HCT116 (cell line): ENCODE measurements around the gene SGPP2. TPM values are rescaled to one million over a fixed set of nuclear protein-coding genes. Genes with fewer than 3 reads are reported as not detected.

ENCODE experiments used
- ATAC-seq: fragments of 200-7000 bp; cut with Tn5 transposase; 2 replicates; pipeline ENCODE4 v1.9.1; 2020; ENCODE audit warnings: mild to moderate bottlenecking, moderate library complexity
- BruUV-seq: library from RNA; stranded (reverse); fragments of 400-500 nt; replicated peaks from 2 replicates; lab custom pipeline; 2021; lab: Mats Ljungman, UMichigan
- CTCF ChIA-PET: fragments of 300-600 bp; sonication (Branson Sonifier 250); formaldehyde crosslinking; loops from one replicate; lab custom pipeline; 2021; ENCODE audit warnings: antibody characterized with exemption; lab: Charles Lee
- POLR2A ChIA-PET: fragments of 300-600, 350-600 bp; sonication (Branson Sonifier 250); formaldehyde crosslinking; loops from one replicate; lab custom pipeline; 2021; ENCODE audit warnings: antibody characterized with exemption; lab: Charles Lee
- RAD21 ChIA-PET, 2 experiments: fragments of 300-600 bp; sonication (Branson Sonifier 250); formaldehyde crosslinking; loops; one replicate each; lab custom pipeline; 2023; ENCODE audit warnings: low total read pairs in 2 of 2; ENCODE audit not compliant: uncharacterized antibody in 2 of 2, unreplicated experiment in 2 of 2, low non-redundant PET in 1 of 2; lab: Charles Lee
- DNase-seq: peaks from one replicate; pipeline ENCODE4 v3.0.0-alpha.2; 2010; ENCODE audit warnings: low read depth, low spot score
- H2AFZ ChIP-seq: fragments of 200-600 bp; shearing (Covaris generic), sonication (generic); 2 replicates; pipeline ENCODE4 v1.6.1; 2017; ENCODE audit warnings: low read depth, mixed run types, mixed read lengths, antibody characterized with exemption, low read length; ENCODE audit not compliant: poor library complexity, severe bottlenecking
- H3K27ac ChIP-seq: 2 replicates; pipeline ENCODE4 v1.5.1; 2012; ENCODE audit warnings: low read depth, low read length
- H3K27me3 ChIP-seq: fragments of 200-600 bp; sonication (generic); 2 replicates; pipeline ENCODE4 v1.6.1; 2016; ENCODE audit warnings: mixed run types, low read length, mixed read lengths; ENCODE audit not compliant: insufficient read depth
- H3K36me3 ChIP-seq, 2 experiments: fragments of 200-500 bp in 1 of 2; fragments of 200-600 bp in 1 of 2; sonication (Bioruptor generic) in 1 of 2; sonication (generic) in 1 of 2; 2 replicates each; pipeline versions ENCODE4 v1.5.1 to v1.6.1; 2014 to 2016; ENCODE audit warnings: low read length in 2 of 2, inconsistent platforms in 1 of 2, mixed read lengths in 1 of 2, mixed run types in 1 of 2; ENCODE audit not compliant: insufficient read depth in 2 of 2, control insufficient read depth in 1 of 2
- H3K4me1 ChIP-seq, 2 experiments: fragments of 200-600 bp in 1 of 2; sonication (generic) in 1 of 2; 2 replicates each; pipeline versions ENCODE4 v1.5.1 to v1.6.1; 2012 to 2017; ENCODE audit warnings: low read length in 2 of 2, inconsistent platforms in 1 of 2, mild to moderate bottlenecking in 1 of 2, mixed read lengths in 1 of 2, mixed run types in 1 of 2, moderate library complexity in 1 of 2; ENCODE audit not compliant: insufficient read depth in 2 of 2, control insufficient read depth in 1 of 2
- H3K4me2 ChIP-seq: fragments of 200-600 bp; sonication (generic); 2 replicates; pipeline ENCODE4 v1.6.1; 2017; ENCODE audit warnings: mixed run types, low read length, mixed read lengths
- H3K4me3 ChIP-seq, 2 experiments: fragments of 200-600 bp in 1 of 2; sonication (generic) in 1 of 2; replicated peaks in 1 of 2; 2 replicates each; pipeline ENCODE4 v1.5.1; 2011 to 2016; ENCODE audit warnings: low read length in 2 of 2, control low read depth in 1 of 2, low read depth in 1 of 2, mild to moderate bottlenecking in 1 of 2, mixed read lengths in 1 of 2, mixed run types in 1 of 2
- H3K79me2 ChIP-seq: fragments of 200-600 bp; sonication (generic); 2 replicates; pipeline ENCODE4 v1.6.1; 2017; ENCODE audit warnings: mild to moderate bottlenecking, mixed run types, low read length, moderate library complexity, mixed read lengths; ENCODE audit not compliant: insufficient read depth
- H3K9ac ChIP-seq: fragments of 200-600 bp; sonication (generic); 2 replicates; pipeline ENCODE4 v1.6.1; 2016; ENCODE audit warnings: low read length, mixed read lengths
- H3K9me2 ChIP-seq: fragments of 200-600 bp; sonication (generic), shearing (Covaris generic); 2 replicates; pipeline ENCODE4 v1.6.1; 2017; ENCODE audit warnings: mixed run types, mild to moderate bottlenecking, moderate library complexity; ENCODE audit not compliant: insufficient read depth
- H3K9me3 ChIP-seq, 2 experiments: fragments of 200-500 bp in 1 of 2; fragments of 200-600 bp in 1 of 2; sonication (Bioruptor generic) in 1 of 2; sonication (generic) in 1 of 2; 2 replicates each; pipeline ENCODE4 v1.6.1; 2014 to 2017; ENCODE audit warnings: low read length in 2 of 2, mixed read lengths in 2 of 2, inconsistent platforms in 1 of 2, low read depth in 1 of 2, mild to moderate bottlenecking in 1 of 2, mixed run types in 1 of 2, moderate library complexity in 1 of 2; ENCODE audit not compliant: control insufficient read depth in 1 of 2, insufficient read depth in 1 of 2
- H4K20me1 ChIP-seq: fragments of 200-600 bp; sonication (generic), shearing (Covaris generic); 2 replicates; pipeline ENCODE4 v1.6.1; 2017; ENCODE audit warnings: mixed run types, mild to moderate bottlenecking, moderate library complexity; ENCODE audit not compliant: insufficient read depth
- CEBPB ChIP-seq: IDR thresholded peaks from 2 replicates; pipeline ENCODE4 v1.6.1; 2012; ENCODE audit warnings: low read depth
- SP1 ChIP-seq: IDR thresholded peaks from 2 replicates; pipeline ENCODE4 v1.6.1; 2012; ENCODE audit warnings: low read depth
- TCF7L2 ChIP-seq: IDR thresholded peaks from 2 replicates; pipeline ENCODE4 v1.7.0; 2011; ENCODE audit warnings: borderline replicate concordance, inconsistent platforms; ENCODE audit not compliant: insufficient read depth, insufficient read length; ENCODE audit errors: extremely low read depth
- intact Hi-C: fragments of 100-400 bp; cut with micrococcal nuclease; formaldehyde crosslinking; loops from 2 replicates; pipeline ENCODE4 v1.10.0; 2022
- total RNA-seq: library from RNA; stranded (reverse); gene quantifications from one replicate; pipeline ENCODE4 v1.2.1, GENCODE V29; 2021; ENCODE audit not compliant: unreplicated experiment
- TF ChIP-seq, protein P1 (sequence below): IDR thresholded peaks from 2 replicates; pipeline ENCODE4 v1.6.1; 2012; ENCODE audit warnings: low read depth
- TF ChIP-seq, protein P2 (sequence below): IDR thresholded peaks from 2 replicates; pipeline ENCODE4 v1.6.1; 2012

Gene SGPP2
- total RNA-seq, 1 experiment from 2014 or later: 1.6 TPM

- TF ChIP-seq, protein P1, sequence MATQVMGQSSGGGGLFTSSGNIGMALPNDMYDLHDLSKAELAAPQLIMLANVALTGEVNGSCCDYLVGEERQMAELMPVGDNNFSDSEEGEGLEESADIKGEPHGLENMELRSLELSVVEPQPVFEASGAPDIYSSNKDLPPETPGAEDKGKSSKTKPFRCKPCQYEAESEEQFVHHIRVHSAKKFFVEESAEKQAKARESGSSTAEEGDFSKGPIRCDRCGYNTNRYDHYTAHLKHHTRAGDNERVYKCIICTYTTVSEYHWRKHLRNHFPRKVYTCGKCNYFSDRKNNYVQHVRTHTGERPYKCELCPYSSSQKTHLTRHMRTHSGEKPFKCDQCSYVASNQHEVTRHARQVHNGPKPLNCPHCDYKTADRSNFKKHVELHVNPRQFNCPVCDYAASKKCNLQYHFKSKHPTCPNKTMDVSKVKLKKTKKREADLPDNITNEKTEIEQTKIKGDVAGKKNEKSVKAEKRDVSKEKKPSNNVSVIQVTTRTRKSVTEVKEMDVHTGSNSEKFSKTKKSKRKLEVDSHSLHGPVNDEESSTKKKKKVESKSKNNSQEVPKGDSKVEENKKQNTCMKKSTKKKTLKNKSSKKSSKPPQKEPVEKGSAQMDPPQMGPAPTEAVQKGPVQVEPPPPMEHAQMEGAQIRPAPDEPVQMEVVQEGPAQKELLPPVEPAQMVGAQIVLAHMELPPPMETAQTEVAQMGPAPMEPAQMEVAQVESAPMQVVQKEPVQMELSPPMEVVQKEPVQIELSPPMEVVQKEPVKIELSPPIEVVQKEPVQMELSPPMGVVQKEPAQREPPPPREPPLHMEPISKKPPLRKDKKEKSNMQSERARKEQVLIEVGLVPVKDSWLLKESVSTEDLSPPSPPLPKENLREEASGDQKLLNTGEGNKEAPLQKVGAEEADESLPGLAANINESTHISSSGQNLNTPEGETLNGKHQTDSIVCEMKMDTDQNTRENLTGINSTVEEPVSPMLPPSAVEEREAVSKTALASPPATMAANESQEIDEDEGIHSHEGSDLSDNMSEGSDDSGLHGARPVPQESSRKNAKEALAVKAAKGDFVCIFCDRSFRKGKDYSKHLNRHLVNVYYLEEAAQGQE: no peak
- no peak for TF ChIP-seq CEBPB
- no peak for TF ChIP-seq TCF7L2
- TF ChIP-seq SP1: no peak
- TF ChIP-seq, all 23 proteins: peak for 0
These were observed 145.5 kb downstream of the SGPP2 start (continued) for GRCh38 chr2:222569826-222570225.

DNA sequence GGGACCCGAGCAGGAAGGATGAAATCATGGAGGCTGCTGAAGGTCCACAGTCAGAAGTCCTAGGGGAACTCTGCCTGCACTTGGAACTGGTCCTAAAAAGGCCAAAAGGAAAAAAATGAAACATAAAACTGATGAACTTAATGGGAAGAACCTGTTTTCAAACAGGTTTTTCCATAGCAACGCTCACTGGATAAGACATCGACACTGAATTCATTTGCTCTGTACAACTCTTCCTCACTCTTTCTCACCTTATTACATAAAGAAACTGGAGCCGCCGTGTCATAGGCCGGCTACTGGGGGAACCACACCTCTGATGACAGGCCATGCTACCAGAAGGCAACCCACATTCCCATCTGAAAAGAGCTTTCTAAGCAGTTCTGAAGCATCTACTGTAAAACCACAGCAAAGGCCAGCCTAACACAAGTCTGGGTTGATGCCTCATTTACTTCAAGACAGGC, 147.9 kb downstream of the SGPP2 start:
- no peaks in the 10 kb centered on the region for H3K79me2 ChIP-seq
- no peak overlapping the region for H3K4me2 ChIP-seq
- H3K9me2 ChIP-seq: no peaks in the 10 kb centered on the region
- H3K27me3 ChIP-seq: no peaks in the 10 kb centered on the region
- CTCF ChIA-PET: interaction anchor here (1.6 kb wide), 1 partner anchor 11 kb away, joined by 7 read pairs; no protein-coding TSS in a partner anchor
- intact Hi-C loops: no loop called here
- H3K36me3 ChIP-seq: peaks cover 6 to 14% of the 10 kb centered on the region in 2 experiments; a peak in 3 of 4 replicates
- no peak overlapping the region for H3K27ac ChIP-seq
- POLR2A ChIA-PET: no interaction called here
- no peak overlapping the region for H3K4me3 ChIP-seq
- H3K9me3 ChIP-seq: no peaks in the 10 kb centered on the region
- no peak overlapping the region for H3K9ac ChIP-seq
- DNase-seq: no peak
- no TSS peak for BruUV-seq
- TF ChIP-seq, protein P2, sequence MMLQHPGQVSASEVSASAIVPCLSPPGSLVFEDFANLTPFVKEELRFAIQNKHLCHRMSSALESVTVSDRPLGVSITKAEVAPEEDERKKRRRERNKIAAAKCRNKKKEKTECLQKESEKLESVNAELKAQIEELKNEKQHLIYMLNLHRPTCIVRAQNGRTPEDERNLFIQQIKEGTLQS: no peak
- TF ChIP-seq, all 23 proteins: peak for 0
- RAD21 ChIA-PET: no interaction called here
- ATAC-seq: no peak
- no peak overlapping the region for H2AFZ ChIP-seq
- peaks cover 3 to 8% of the 10 kb centered on the region in 2 experiments; a peak in 1 of 4 replicates for H3K4me1 ChIP-seq
- no peaks in the 10 kb centered on the region for H4K20me1 ChIP-seq
